22Rv1 (cell line): ENCODE results near the gene RBM33.

Experiments used
- CTCF ChIP-seq: fragments of 450-650 bp; IDR thresholded peaks from 2 replicates; pipeline ENCODE4 v1.5.1; 2017; ENCODE audit warnings: mild to moderate bottlenecking
- ZFX ChIP-seq: fragments of 450-650 bp; IDR thresholded peaks from 2 replicates; pipeline ENCODE4 v1.6.1; 2017; ENCODE audit warnings: antibody characterized with exemption, borderline replicate concordance

GRCh38 chr7:155637155-155637554, 7.3 kb upstream of the RBM33 start:
- no peak for TF ChIP-seq CTCF
- TF ChIP-seq ZFX, result no peak
